Fibroblast of the conjunctiva (primary cell): Measurements from ENCODE around the gene CADPS.

Experiments
- DNase-seq: peaks from one replicate; pipeline ENCODE4 v3.0.0-alpha.2; 2010; ENCODE audit warnings: low read depth

The CADPS gene

GRCh38 chr3:62373215-62373614, 502.0 kb downstream of the CADPS start, which contains the start of gene FEZF2:
FEZF2 (minus strand) TSS chr3:62373550; CDS start chr3:62372868, 682 bp downstream.
- no peak for DNase-seq

GRCh38 chr3:62372621-62373041, 502.6 kb downstream of the CADPS start:
- DNase-seq, result no peak

- no peak for DNase-seq
Measured at GRCh38 chr3:62371720-62372591, 503.3 kb downstream of the CADPS start.

GRCh38 chr3:62370858-62371719, 504.1 kb downstream of the CADPS start:
- DNase-seq, result no peak

DNA sequence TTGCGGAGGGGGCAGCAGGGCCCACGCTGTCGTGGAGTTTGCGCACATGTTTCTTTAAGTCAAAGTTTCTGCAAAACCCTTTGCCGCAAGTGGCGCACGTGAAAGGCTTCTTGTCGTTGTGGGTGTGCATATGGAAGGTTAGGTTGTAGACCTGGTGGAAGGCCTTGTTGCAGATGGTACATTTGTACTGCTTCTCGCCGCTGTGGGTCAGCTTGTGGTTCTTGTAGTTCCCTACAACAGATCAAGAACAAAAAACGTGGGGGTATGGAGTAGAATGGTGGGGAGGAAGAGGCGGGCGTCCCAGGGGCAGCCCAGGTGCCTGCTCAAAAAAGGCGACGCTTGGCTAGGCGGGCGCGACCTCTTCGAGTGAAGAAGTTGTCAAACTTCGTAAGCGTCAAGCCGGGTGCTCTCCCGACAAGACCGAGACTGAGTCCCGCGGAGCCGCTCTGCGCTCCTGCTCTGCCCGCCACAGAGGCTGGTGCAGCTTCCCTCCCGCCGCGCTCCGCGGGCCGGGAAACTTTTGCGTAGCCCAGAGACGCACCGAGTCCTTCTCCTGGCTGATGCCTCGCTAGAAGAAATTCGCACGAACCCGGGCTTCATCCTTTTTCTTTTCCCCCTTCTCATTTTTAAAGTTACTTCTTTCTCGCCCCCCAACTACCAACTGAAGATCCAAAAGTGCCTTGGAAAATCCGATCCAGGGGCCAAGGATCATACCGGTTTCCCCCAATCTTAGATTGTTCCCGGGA, 504.9 kb downstream of the CADPS start:
- DNase-seq, result no peak

- no peak for DNase-seq
Measured at GRCh38 chr3:62369476-62369743, 505.8 kb downstream of the CADPS start.

DNA sequence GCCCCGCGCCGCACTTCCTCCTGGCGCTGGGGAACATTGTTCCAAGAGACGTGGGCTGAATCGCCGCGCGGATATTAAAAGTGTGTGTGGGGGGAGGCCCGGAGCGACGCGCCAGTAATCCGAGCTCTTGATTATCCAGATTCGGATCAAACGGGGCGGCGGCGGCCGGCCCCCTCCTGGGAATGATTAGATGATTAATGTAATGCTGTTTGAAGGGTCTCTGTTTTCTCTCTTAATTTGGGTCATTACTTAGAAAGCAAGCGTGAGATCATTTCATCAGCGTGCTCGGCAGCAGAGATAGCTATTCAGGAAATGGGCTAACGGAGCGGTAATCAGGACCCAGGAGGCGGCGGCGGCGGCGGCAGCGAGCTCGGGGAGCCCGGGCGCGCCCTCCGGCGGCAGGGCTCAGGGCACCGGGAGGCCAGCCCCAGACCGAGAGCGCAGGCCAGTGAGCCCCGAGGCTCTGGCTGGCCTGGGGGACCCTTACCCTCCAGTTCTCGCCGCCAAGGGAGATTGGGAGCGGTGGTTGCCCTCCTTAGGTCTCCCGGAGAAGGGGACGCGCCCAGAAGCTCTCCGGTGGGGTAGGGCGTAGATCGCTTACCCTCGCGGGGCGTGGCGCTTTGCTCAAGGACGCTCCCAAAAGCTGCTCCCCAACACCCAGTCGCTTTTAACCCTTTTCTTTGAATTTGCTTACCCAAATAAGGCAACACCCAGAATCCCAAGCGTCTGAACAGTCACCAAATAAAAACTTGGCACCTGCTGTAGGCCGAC, 506.3 kb downstream of the CADPS start:
- DNase-seq, result no peak

DNA sequence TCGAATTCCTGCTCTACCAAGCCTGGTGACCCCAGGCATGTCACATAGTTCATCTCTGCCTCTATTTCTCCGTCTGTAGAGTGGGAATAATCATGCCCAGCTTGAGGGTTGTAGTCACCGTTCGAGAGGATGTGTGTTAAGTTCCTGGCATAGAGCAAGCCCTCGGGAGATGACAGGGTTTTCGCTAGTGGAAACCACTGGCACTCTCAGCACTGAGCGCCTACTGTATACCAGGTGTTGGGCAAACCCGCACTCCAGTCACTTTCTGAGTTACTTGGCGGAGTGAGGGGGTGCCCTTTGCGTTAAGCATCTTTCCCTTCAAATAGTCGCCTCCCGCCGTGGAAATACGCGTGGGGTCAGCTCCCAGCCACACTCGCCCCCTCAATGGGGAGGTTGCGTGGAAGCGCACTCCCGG, 506.9 kb downstream of the CADPS start:
- DNase-seq, result no peak

DNA sequence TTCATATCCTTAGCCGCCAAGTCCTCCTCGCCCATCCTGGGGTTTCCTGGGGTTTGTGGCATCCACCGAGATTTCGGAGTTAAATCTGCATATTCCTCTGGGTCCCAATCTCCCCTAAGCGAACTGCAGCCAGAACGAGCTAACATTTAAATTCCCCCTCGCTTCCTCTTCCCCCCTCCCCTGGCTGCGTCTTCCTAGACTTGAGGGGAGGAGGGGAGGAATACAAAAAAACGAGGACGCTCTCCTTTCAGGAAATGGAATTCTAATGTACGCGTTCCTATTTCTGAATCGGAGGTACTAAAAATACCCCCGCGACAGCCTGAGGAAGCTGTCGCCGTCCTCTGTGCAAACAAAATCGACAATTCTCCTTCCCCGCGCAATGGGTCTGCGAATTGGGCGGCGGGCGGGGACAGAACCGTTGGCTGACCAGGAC, 507.4 kb downstream of the CADPS start:
- DNase-seq, result no peak

DNA sequence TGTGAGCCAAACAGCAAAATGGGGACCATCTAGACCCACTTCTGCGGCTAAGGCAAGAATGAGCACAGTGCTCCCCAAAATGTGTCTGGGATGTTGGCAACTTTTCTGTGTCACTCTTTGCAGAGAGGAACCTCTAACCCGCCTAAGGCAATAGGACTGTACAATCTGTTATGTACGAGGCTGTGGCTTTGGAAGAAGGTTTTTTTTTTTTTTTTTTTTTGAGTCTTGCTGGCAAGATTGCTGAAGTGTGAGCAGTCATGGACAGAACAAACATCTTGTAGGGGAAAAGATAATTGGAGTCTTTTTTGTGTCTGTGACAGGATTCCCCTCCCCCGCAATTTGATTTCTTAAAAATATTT, 509.1 kb downstream of the CADPS start:
- no peak for DNase-seq

- DNase-seq, result no peak
Measured at GRCh38 chr3:62365391-62366125, 509.7 kb downstream of the CADPS start.

DNA sequence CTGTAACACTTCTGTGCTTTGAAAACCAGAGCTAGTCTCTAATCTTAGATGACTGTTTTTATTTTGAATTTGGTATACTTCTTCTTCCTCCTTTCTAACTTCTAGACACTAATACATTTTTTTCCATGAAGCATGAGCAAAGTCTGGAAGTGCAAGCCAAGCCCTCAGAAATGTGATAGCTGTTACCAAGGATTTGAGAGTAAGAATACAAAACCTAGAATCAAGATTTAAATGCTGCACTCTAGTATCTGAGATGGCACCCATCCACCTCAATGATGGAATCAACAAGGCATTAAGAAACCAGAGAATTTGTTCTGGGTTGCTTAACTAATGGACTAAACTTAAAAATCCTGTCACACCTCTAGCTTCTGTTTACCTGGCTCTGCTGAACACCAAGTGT, 511.0 kb downstream of the CADPS start:
- DNase-seq, result no peak

GRCh38 chr3:62363275-62363674, 511.9 kb downstream of the CADPS start:
- no peak for DNase-seq

DNA sequence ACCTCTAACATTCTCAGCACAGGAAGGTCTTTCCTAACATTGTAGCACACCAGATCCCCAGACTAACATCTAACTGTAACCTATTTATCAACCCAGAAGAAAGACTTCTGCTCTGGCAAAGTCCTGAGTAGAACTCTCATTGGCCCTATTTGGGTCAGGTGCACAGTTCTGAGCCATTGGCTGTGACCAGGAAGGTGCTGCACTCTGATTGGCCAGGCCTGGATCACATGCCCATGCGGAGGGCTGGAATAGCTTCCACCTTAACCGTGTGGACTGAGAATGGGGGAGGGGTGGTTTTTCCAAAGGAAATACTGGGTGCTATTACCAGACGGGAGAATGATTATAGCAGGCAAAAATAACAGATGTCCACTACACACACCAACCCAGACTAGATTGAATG, 513.4 kb downstream of the CADPS start:
- no peak for DNase-seq

GRCh38 chr3:62361261-62361660, 514.0 kb downstream of the CADPS start:
- no peak for DNase-seq

- DNase-seq, result no peak
Measured at GRCh38 chr3:62359531-62359930, 515.7 kb downstream of the CADPS start.

DNA sequence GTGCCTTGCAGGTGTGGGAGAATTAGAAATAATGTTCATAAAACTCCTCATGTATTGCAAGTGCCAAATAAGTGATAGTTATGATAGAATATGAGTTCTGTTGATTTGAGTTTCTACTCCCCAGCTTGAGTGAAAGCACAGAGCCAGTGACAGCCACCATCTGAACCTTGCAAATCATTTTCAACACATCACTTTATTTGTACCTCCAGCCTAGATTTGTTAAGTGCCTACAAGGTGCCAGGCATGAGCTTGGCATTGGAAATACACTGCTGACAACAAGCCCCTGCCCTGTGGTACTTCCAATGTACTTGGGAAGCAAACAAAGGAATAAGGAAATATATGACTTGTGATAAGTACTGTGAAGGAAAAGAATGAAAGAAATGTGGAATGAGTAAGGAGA, 518.9 kb downstream of the CADPS start:
- DNase-seq, result no peak

- DNase-seq, result no peak
Measured at GRCh38 chr3:62355703-62356102, 519.5 kb downstream of the CADPS start.
